ENCODE results near the gene MRTFB.

MRTFB gene

DNA sequence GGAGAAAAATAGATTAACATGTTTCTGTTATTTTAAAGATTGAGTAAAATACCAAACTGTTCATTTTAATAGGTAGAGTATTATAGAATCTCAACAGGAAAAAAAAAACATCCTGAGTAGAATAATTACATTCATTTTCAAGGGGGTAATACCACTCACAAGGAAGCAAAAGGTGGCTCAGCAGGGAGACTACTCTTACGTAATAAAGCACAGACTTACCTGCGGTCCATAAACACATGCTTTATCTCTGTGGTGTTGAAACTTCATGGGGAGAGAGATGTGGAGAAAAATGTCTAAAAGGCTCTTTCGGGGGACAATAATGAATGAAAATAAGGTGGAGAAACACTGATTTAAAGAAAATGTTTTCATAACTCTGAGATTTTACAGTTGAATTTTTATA is 171.7 kb downstream of the MRTFB start:
- no peak for DNase-seq

DNA sequence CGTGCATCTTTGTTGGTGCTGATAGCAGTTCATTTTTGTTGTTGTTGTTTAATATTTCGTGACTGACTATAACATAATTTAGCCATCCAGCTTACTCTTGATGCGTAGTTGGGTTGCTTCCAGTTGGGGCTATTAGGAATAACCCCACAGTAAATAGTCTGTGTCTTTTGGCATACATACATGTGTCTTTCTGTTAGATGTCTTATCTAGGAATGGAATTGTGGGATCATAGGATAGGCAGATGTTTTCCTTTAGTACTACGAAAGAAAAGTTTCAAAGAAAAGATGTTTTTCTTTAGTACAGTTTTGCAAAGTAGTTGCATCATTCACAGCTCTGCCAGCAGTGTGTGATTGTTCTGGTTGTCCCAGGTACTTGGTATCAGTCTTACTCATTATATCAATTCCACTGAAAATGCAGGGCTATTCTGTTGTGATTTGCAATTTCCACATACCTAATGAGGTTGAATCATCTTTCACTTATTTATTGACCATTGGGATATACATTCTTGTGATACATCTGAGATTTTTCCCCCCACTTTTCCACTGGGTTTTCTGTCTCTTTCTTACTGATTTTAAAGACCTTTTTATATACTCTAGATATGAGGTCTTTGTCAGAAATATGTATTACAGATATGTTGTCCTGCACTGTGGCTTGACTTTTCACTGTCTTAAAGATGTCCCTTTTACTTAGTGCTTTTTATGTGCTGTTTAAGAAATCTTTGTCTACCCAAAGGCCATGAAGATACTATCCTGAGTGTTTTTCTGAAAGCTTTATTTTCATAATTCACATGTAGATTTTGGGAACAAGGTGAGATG is 173.3 kb downstream of the MRTFB start:
- DNase-seq = no peak

DNA sequence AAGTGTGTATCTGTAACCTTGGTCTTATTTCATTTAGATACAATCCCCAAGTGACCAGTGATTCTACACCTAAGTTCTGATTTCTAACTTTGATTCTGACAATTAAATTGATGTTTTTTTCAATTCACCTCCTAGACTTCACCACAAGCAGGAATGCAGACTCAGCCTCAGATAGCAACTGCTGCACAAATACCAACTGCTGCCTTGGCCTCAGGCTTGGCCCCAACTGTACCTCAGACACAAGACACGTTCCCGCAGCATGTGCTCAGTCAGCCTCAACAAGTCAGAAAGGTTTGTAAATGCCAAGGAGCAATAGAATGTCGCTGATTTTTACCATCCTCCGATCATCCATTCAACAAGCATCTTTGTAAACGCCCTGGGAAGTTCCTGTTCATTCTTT is 177.7 kb downstream of the MRTFB start:
- no peak for DNase-seq

DNA sequence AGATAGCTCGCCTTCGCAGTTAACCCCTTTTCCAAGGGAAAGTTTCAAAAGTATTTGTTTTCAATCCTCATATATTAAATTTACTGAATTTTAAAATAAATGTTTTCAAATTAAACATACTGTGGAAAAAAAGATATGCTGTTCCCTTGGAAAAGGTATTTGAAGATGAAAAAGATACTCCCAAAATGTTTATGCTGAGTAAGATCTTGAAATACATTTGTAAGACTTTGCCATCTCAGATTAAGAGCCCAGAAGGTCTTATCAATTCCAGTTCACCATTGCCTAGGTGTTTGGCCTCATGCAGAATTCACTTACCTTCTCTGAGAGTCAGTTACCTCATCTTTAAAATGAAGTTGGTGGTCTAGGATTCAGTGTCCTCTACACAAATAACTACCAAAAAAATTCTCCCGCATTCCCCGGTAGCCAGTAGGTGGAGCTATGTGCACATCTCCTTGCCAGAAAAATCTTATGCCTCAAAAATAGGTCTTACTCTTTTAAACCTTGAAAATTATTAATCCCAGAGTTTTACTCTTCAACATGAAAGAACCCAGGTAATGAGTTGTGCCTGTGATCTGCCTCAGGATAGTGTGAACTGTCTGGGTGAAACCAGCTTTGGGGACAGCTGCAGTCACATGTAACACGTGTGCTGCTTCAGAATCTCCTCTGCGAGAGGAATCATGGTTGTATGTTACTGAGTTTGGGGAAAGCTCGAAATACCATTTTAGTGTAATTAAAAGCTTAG is 178.3 kb downstream of the MRTFB start:
- peak; percentile 20 for DNase-seq

DNA sequence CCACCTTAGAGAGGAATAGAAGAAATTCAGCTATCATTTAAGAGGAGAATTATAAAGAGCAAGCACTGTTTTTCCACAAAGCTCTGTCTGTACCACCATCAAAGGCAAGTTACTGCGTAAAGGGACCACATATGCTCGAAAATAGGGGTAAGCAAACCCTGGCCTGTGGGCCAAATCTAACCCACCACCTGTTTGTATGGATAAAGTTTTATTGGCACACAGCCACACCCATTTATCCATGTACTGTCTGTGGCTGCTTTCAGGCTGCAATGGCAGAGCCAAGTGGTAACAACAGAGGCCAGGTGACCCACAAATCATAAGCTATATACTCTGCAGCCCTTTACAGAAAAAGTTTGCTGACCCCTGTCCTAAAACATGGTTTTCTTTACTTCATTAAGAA is 180.3 kb downstream of the MRTFB start:
- DNase-seq = no peak

DNA sequence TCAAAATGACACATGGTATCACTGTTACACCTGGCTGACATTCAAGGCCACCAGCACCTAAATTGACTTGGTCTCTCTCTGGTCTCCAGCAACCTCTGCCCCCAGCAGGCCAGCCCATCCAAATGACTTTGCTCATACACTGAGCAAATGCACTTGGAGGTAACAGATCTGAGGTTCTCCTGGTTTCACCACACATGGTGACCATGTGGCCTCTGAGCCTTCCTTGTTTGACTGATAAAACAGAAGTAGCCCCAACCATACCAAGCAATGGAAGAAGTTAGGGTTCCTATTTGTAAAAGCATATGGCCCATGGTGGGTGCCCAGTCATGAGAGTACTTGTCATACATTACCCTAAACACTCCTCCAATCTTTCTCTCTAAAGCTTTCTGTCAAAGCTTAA is 181.7 kb downstream of the MRTFB start:
- DNase-seq = no peak

DNA sequence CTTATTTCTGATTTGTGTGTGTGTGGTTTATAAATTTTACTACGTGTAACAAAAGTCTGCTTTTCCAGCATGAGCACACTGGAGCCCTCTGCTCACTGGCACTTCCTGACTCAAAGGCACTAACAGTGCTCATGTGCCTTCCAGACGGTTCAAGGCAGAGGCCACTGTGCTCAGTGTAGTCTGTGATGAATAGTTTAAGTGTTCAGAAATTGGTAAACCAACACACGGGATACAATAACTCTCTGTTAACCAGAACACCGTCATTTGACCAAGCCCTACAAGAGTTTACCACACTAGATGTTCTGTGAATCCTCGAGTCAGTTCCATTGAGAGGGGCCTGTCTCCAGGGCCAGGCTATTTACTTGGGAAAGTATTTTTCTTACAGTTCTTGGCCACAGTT is 191.9 kb downstream of the MRTFB start:
- no peak for DNase-seq

DNA sequence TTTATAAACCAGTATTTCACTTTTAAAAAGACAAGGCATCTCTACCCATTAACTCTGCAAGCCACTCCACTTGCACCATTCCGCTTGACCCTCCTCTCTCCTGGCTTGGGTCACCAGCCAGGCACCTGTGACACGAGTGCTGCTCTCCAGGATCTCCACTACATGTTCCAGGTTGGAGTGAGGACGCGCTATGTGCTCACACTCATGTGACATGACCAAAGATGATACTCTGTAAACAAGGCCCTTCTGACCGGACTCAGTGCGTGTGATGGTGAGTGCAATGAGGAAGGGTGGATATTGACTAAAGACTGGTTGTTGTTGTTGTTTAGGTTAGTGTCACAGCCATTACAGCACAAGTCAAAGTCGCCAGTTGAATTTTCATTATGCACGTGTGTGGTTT is 192.7 kb downstream of the MRTFB start:
- DNase-seq = no peak

DNA sequence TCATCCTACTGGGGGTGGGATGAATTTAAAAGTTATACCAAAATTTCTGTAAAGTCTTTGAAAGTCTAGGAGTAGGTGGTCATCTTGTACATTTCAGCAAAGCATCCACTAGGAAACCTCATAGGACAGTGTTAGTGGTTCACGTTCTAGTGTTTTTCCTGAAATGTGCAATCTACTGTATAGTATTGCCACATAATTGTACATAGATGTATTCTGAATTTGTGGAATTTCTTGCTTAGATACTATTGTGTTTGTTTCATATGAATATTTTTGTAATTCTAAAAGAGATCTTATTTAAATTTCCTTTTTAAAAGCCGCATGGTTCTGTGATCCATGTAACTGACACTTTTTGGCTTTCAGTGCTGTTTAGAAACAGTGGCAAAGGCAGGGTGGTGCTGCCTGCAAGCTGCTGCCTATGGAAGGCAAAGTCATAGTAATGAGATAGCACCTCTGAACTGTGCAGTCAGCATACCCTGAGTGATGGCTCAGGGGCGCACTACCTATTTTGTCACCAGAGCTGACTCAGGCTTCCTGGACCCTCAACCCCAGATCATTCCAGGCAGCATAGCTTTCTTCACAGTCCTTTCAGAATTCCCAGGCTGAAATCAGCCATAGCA is 193.3 kb downstream of the MRTFB start:
- DNase-seq = no peak

DNA sequence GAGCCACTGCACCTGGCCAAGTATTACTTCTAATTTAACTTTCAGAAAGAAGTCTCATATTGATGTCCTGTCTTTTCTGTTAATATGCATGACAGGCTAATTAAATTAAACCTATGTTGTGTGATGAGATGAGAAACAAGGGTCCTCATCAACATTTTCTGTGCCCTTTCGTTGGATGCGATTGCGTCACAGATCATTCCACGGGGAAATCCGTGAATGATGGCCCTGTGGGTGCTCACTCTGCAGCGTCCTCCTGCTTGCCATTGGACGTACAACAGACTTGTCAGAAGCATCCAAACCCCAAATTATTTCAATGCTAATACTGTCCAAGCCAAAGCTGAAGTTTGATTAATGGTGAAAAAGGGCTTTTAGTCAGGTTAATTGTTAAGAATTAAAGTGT is 197.0 kb downstream of the MRTFB start:
- no peak for DNase-seq

DNA sequence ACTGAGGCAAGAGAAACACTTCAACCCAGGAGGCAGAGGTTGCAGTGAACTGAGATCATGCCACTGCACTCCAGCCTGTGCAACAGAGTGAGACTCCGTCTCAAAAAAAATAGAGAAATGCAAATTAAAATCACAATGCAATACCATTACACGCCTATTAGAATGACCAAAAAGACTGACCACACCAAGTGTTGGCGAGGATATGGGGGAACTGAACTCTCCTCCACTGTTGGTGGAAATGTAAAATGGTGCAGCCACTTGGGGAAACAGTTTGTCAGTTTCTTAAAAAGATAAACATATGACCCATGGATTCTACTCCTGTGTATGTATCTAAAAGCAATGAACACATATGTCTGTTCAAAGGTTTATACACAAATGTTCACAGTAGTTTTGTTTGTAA is 204.8 kb downstream of the MRTFB start:
- no peak for DNase-seq

DNA sequence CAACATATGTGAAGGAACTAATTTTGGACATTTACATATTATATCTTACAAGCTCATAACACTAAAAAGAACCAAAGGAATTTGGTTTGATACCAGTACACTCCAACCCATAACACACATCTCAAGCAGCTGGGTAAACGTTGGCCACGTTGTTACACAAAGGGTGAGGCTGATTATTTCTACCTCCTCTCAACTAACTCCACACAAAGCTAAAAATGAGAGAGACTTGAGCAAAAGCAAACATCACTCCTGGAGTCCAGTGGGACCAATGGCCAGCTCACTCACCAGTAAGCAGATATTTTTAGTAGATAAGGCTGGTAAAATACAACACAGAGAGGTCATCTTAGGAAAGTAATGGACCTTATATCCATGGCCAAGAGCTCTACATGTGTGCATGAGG is 207.6 kb downstream of the MRTFB start:
- no peak for DNase-seq

DNA sequence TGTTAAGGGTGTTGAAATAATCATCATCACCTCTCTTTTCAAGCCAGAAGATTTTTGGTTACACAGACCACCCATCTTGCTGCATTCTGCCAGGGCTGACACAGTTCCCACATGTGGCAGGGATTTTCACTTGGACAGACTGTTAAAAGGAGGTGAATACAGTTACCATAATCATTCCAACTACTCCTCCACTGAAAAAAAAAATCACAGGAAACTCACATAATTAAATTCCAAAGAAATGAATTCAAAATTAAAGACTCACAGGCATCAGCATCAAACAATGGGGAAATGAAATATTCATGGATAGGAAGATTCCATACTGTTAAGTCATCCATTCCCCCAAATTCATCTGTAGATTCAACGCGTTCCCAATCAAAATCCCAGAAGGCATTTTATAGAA is 209.4 kb downstream of the MRTFB start:
- no peak for DNase-seq

DNA sequence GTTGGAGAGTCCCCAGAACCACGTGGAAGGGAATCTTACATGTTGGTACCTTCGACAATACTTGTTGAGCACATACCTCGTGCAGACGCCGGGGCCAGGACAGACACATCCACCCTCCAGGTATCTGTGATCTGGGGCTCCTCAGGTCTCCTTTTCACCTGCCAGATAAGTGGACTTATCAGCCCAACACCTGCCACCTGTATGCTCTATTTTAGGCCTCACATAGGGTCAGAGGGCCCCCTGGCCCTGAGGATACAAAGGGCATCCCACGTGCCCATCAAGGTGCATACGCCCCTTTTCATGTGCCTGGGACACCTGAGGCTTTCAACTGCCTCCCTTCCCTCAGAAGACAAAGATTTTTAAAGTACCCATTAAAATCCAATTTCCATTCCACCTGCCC is 212.7 kb downstream of the MRTFB start:
- no peak for DNase-seq

DNA sequence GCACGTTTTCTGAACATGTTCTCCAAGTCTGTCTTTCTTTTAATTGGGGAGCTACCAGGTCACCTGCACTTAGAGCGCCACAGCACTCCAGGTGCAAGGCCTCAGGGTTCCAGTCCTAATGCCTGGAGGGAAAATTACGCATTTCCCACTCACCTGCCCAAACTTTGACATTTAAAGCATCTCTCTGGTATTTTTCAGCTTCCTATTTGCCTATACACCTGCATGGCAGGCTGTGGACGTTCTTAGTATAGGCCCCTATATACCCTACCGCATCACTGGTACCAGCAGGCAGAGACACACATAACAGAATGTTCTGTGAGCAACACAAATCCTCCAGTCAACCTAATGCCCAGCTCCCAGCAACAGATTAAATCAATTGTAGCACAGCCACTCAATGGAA is 213.3 kb downstream of the MRTFB start:
- no peak for DNase-seq

DNA sequence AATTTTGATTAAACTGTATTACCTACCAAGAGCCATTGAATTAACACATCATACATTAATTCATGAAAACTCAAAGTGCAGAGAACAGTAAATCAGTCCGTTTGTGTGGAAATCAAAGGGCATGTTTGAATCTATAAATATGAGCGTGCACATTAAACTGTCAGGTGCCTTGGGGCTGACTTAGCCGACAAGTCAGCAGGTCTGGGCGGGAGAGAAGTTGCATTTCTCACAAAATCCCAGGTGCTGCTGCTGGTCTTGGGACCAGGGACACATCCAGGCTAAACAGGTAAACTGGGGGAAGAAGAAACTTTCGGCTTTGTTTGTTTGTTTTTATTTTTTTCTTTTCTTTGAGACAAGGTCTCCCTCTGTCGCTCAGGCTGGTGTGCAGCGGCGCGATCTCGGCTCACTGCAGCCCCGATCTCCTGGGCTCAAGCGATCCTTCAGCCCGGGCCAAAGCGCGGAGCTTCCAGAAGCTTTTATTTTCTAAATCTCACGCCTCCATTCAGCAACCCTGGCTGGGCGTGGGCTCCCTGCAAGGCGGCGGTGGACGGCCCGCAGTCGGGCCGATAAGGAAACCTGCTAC is 213.9 kb downstream of the MRTFB start:
- DNase-seq = no peak

DNA sequence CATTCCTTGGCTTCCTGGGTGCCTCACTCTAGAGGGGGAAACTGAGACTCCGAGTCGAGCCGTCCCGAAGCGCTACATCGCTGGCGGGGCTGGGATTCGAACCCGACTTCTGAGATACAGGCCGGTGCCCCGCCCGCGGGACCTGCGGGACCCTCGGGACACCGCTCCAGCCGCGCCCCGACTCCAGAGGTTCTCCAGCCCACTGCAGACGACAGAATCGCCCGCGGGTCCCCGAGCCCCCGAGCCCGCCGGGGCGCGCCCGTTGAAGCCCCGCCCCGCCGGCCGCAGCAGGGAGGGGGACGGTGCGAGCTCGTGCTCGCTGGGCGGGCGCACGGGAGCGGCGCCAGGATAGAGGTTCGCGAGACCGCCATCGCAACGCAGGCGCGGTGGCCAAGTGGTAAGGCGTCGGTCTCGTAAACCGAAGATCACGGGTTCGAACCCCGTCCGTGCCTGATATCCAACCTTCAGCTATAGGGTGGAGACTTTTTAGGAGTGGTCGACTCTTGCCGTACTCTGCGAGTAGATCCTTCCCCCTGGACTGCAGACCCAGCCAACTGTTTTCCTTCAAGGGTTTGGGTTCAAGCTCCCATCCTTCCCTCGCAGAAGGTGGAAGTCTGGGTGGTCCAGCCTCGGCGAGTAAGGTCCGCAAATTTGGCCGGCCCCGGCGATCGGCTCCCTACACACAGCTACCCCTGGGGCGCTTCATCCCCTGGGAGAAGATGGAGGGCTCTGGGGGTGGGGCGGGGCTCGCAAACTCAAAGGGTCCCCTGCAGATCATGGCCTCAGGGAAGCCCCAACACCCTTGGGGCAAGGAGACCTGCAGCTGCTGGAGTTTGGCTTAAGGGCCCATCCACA is 214.6 kb downstream of the MRTFB start:
- peak; percentile 76 for DNase-seq

DNA sequence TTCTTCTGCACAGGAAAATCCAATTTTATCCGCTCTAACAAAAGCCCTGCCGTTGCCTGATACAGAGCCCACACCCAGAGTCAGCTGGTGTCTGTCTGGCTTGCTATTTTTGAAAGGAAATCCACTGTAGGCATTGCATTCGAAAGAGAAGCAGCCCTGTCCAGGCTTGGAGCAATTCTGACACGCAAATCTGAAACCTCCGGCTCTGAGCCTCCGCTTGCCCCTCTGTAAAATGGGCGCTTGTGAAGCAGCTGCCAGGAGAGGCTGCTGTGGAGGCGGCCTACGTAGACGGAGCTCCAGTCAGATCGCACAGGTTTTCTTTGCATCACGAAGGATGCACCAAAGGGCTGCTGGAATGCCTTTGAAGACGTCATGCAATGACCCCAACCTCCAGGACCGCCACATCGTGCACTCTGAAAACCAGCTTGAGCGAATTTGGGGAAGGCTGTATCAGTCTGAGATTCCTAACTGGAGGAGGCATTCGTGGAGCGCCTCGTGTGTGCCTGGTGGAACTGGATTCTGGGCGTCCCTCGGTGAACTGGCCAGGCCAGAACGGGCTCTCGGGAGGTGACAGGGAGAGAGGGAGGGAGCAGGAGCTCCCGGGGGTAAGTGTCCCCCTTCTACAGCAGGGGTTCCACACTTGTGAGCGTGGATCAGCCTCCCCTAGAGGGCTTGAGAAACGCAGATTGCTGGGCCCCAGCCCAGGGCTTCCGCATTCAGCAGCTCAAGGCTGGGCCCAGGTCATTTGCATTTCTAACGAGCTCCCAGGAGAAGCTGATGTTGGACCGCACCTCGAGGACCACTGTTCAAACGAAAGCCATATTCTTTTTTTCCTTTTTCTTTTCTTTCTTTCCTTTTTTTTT is 215.5 kb downstream of the MRTFB start:
- DNase-seq = no peak

DNA sequence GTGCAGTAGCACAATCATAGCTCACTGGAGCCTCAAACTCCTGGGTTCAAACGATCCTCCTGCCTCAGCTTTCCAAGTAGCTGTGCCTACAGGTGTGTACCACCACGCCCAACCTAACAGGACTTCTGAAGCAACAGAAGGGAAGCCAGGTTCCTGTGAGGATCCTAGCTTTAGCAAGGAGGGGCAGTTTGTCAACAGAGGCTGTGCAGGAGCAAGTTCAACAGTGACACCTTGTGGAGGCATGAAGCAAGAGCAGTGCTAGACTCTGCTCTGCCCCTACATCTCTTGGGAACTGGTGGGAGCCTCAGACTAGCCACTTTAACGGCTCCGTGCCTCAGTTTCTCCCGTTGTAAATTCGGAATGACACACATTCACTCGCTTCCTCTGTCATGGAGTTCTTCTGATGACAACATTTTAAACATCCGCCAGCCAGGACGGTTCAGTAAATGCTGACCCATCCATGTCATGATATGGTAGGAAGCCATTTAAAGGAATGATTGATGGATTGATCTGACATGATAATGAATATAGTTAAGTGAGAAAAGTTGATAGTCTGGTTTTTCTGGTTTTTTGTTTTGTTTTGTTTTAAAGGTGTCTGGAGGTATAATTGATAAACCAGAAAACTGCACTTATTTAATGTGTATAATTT is 218.7 kb downstream of the MRTFB start:
- no peak for DNase-seq

DNA sequence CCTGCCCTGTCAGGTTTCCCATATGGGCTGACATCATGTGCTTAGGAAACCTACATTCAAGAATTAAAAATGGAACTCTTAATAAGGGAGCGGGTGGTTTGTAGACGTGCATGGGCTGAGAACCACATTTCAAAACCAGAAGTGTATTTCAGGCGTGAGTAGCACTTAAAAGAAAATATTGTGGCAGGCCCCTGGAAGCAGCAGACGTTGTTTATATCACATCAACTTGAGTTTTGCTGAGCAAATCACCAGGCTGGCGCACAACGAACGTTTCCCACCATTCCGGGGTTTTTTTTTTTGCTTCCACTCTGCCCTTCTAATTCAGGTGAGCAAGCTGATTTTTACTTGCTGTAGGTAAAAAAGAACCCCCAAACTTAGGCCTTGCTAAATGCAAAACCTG is 220.2 kb downstream of the MRTFB start:
- DNase-seq = no peak

Measured in amniotic stem cell (primary cell).